HG02798 (cell line): ENCODE results near the gene ZMYND19.
"Not testable (repeated sequence)": the region's sequence is repeated elsewhere in the genome, so short reads cannot be mapped to it uniquely, and the experiment has no call there.

ENCODE experiments used
- ATAC-seq: cut with Tn5 transposase; IDR thresholded peaks from one replicate; pipeline ENCODE4 v1.9.1; 2021; ENCODE audit warnings: mild to moderate bottlenecking; ENCODE audit not compliant: unreplicated experiment, poor library complexity

ZMYND19 gene

DNA sequence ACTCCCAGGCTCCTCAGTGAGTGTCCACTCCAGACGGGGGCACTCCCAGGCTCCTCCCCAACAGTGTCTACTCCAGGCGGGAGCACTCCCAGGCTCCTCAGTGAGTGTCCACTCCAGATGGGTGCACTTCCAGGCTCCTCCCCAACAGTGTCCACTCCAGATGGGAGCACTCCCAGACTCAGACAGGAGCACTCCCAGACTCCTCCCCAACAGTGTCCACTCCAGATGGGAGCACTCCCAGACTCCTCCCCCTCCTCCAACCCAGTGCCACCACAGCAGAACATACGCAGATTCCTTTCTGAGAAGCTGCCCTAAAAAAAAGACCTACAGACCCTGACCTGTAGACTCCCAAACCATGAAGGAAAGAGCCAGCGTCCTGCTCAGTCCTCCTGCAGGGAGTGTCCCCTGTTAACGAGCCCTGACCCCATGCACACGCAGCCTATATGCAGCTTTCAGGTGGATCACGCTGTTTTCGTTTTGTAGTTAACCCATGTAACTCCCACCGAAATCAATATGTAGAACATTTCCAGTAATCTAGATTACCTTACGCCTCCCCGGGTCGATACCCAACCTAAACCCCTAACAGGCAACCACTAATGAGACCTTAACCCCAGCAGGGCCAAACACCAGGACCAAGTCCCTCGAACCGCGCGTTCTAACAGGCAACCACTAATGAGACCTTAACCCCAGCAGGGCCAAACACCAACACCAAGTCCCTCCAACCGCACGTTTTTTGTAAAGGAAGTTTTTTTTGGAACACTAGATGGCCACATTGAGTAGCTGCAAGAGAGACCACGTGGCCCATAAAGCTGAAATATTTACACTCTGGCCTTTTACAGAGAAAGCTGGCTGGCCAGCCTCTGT lies 55.8 kb downstream of the ZMYND19 start:
- ATAC-seq: no peak

DNA sequence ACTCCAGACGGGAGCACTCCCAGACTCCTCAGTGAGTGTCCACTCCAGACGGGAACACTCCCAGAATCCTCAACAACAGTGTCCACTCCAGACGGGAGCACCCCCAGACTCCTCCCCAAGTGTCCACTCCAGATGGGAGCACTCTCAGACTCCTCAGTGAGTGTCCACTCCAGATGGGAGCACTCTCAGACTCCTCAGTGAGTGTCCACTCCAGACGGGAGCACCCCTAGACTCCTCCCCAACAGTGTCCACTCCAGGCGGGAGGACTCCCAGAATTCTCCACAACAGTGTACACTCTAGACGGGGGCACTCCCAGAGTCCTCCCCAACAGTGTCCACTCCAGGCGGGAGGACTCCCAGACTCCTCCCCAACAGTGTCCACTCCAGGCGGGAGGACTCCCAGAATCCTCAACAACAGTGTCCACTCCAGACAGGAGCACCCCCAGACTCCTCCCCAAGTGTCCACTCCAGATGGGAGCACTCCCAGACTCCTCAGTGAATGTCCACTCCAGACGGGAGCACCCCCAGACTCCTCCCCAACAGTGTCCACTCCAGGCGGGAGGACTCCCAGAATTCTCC lies 57.3 kb downstream of the ZMYND19 start:
- ATAC-seq: not testable (repeated sequence)
